GM18511 (cell line): ENCODE measurements around the gene SELENOT.
"Not testable (repeated sequence)": the region's sequence is repeated elsewhere in the genome, so short reads cannot be mapped to it uniquely, and the experiment has no call there.

Experiments used
- ATAC-seq: cut with Tn5 transposase; IDR thresholded peaks from one replicate; pipeline ENCODE4 v1.9.1; 2021; ENCODE audit warnings: mild to moderate bottlenecking, moderate library complexity; ENCODE audit not compliant: unreplicated experiment

The SELENOT gene

GRCh38 chr3:150607267-150608065 lies 4.3 kb downstream of the SELENOT start:
- no peak for ATAC-seq

- ATAC-seq = no peak
Observed at GRCh38 chr3:150609988-150610387, 6.9 kb downstream of the SELENOT start.

GRCh38 chr3:150610785-150611184 lies 7.7 kb downstream of the SELENOT start:
- ATAC-seq = no peak

- no peak for ATAC-seq
Observed at GRCh38 chr3:150611666-150612065, 8.5 kb downstream of the SELENOT start.

GRCh38 chr3:150612494-150612893 lies 9.4 kb downstream of the SELENOT start:
- ATAC-seq = no peak

GRCh38 chr3:150613034-150613433 lies 9.9 kb downstream of the SELENOT start:
- ATAC-seq = no peak

GRCh38 chr3:150613709-150614480 lies 10.8 kb downstream of the SELENOT start:
- no peak for ATAC-seq

GRCh38 chr3:150620002-150620689 lies 17.0 kb downstream of the SELENOT start:
- no peak for ATAC-seq

- not testable (repeated sequence) for ATAC-seq
Observed at GRCh38 chr3:150622955-150623354, 19.8 kb downstream of the SELENOT start.

GRCh38 chr3:150623945-150624344 lies 20.8 kb downstream of the SELENOT start:
- no peak for ATAC-seq

GRCh38 chr3:150626148-150626930 lies 23.2 kb downstream of the SELENOT start:
- ATAC-seq = no peak

GRCh38 chr3:150627557-150627956 lies 24.4 kb downstream of the SELENOT start:
- no peak for ATAC-seq

GRCh38 chr3:150631515-150632221 lies 28.5 kb downstream of the SELENOT start:
- no peak for ATAC-seq

GRCh38 chr3:150635076-150635475 lies 32.0 kb downstream of the SELENOT start:
- ATAC-seq = no peak

GRCh38 chr3:150635526-150635925 lies 32.4 kb downstream of the SELENOT start:
- ATAC-seq = peak; percentile 85

GRCh38 chr3:150636258-150636657 lies 33.1 kb downstream of the SELENOT start:
- ATAC-seq = no peak

- ATAC-seq = no peak
Observed at GRCh38 chr3:150639262-150639661, 36.1 kb downstream of the SELENOT start.

GRCh38 chr3:150640256-150640655 lies 37.1 kb downstream of the SELENOT start:
- ATAC-seq = no peak

GRCh38 chr3:150653110-150653561 lies 50.0 kb downstream of the SELENOT start:
- ATAC-seq = peak; percentile 82

GRCh38 chr3:150656316-150656715 lies 53.2 kb downstream of the SELENOT start:
- no peak for ATAC-seq
